ENCODE data around the gene CGAS.

CGAS gene
- 35.7 to 50.3 (median 37.2) reads per million in 3 donors for total RNA-seq

DNA sequence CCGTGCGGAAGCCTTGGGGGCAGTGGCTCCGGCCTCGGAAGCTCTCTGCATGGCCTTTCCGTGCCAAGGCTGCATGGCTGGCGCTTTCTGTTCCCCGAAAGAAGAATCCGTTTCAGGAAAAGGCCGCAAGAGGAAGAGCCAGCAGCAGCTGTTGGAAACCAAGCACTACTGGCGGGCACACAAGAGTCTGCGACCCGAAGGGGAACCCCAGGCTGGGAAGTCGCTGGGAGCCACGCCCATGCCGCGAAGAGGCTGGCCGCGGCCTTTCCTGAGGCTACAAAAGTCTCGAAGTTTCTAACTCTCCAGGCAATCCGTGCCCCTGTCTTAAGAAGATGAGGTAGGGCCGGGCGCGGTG, at the start of gene CGAS:
TSS of gene CGAS (minus strand) at position 191 of the 355 bp plus-strand sequence. CDS start at position 75, 116 bp downstream.
- no peaks in the 10 kb centered on the region for H3K9me3 ChIP-seq (ENCODE audit: control insufficient read depth, low read length)
- H3K36me3 ChIP-seq (ENCODE audit: control insufficient read depth, insufficient read depth, low read length): no peaks in the 10 kb centered on the region
- peak; percentile 69 to 76 (median 70) for DNase-seq
- H3K4me1 ChIP-seq (ENCODE audit: control insufficient read depth, insufficient read depth, low read length, poor library complexity, severe bottlenecking): peaks cover 3% of the 10 kb centered on the region
- H3K4me3 ChIP-seq (ENCODE audit: insufficient read depth, low read depth, low read length, poor library complexity, severe bottlenecking): peak within 1 kb of the TSS; percentile 92
- H3K27me3 ChIP-seq (replicated peaks; ENCODE audit: control insufficient read depth, insufficient read depth, low read length, poor library complexity, severe bottlenecking): no peaks in the 10 kb centered on the region
- peak within 1 kb of the TSS; percentile 88 for H3K27ac ChIP-seq (ENCODE audit: insufficient read depth, low read length, poor library complexity, severe bottlenecking)

DNA sequence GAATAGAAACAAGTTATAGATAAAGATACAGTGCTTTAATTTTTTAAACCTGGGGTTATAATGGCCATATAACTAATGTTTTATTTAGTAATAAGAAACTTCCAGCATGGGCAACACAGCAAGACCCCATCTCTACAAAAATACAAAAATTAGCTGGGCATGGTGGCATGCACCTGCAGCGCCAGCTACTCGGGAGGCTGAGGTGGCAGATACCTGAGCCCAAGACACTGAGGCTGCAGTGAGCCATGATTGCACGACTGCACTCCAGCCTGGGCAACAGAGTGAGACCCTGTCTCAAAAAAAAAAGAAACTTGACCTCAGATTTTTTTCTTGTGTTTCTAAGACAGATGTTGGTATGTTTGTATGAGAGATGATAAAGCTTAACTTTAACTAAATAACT, 45.8 kb upstream of the CGAS start:
- H3K4me3 ChIP-seq (ENCODE audit: insufficient read depth, low read depth, low read length, poor library complexity, severe bottlenecking): no peak overlapping the region
- no peaks in the 10 kb centered on the region for H3K9me3 ChIP-seq (ENCODE audit: control insufficient read depth, low read length)
- H3K36me3 ChIP-seq (ENCODE audit: control insufficient read depth, insufficient read depth, low read length): peaks cover 68% of the 10 kb centered on the region
- no peak for DNase-seq
- no peaks in the 10 kb centered on the region for H3K27me3 ChIP-seq (replicated peaks; ENCODE audit: control insufficient read depth, insufficient read depth, low read length, poor library complexity, severe bottlenecking)
- H3K27ac ChIP-seq (ENCODE audit: insufficient read depth, low read length, poor library complexity, severe bottlenecking): no peak overlapping the region
- H3K4me1 ChIP-seq (ENCODE audit: control insufficient read depth, insufficient read depth, low read length, poor library complexity, severe bottlenecking): no peaks in the 10 kb centered on the region

DNA sequence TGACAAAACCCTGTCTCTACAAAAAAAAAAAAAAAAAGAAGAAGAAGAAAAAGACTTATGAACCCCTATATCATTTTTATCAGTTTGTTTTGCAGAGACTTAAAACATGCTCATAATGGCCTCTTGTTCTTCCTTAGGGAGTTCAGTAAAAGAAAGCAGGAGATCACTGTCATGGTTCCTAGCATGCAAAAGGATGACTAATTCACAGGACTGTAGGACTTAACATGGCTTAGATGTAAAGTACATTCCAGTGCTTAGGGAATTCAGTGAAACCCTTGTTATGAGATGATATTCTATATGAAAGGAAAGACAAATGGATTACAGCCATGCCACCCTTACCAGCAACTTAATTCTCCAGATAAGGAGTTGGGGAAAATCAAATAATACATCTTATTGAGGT, 39.3 kb upstream of the CGAS start:
- no peak overlapping the region for H3K4me3 ChIP-seq (ENCODE audit: insufficient read depth, low read depth, low read length, poor library complexity, severe bottlenecking)
- H3K27ac ChIP-seq (ENCODE audit: insufficient read depth, low read length, poor library complexity, severe bottlenecking): no peak overlapping the region
- no peak for DNase-seq
- no peaks in the 10 kb centered on the region for H3K4me1 ChIP-seq (ENCODE audit: control insufficient read depth, insufficient read depth, low read length, poor library complexity, severe bottlenecking)
- peaks cover 59% of the 10 kb centered on the region for H3K36me3 ChIP-seq (ENCODE audit: control insufficient read depth, insufficient read depth, low read length)
- no peaks in the 10 kb centered on the region for H3K9me3 ChIP-seq (ENCODE audit: control insufficient read depth, low read length)
- H3K27me3 ChIP-seq (replicated peaks; ENCODE audit: control insufficient read depth, insufficient read depth, low read length, poor library complexity, severe bottlenecking): no peaks in the 10 kb centered on the region

DNA sequence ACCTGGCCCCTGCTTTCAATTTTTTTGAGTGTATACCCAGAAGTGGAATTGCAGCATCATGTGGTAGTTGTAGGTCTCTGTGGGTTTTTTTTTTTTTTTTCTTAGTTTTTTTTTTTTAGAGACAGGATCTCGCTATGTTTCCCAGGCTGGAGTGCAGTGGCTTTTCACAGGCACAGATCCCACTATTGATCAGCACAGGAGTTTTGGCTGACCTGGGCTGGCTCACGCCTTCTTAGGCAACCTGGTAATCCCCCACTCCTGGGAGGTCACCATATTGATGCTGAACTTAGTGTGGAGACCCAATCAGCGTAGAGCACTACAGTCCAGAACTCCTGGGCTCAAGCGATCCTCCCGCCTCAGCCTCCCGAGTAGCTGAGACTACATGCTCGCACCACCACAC, 35.4 kb upstream of the CGAS start:
- Histone ChIP-seq H3K27ac (ENCODE audit: insufficient read depth, low read length, poor library complexity, severe bottlenecking) (no peak overlapping the region), H3K4me1 (ENCODE audit: control insufficient read depth, insufficient read depth, low read length, poor library complexity, severe bottlenecking) (no peaks in the 10 kb centered on the region), H3K27me3 (replicated peaks; ENCODE audit: control insufficient read depth, insufficient read depth, low read length, poor library complexity, severe bottlenecking) (no peaks in the 10 kb centered on the region), H3K4me3 (ENCODE audit: insufficient read depth, low read depth, low read length, poor library complexity, severe bottlenecking) (no peak overlapping the region), H3K36me3 (ENCODE audit: control insufficient read depth, insufficient read depth, low read length) (peaks cover 56% of the 10 kb centered on the region), H3K9me3 (ENCODE audit: control insufficient read depth, low read length) (no peaks in the 10 kb centered on the region)
- no peak for DNase-seq

DNA sequence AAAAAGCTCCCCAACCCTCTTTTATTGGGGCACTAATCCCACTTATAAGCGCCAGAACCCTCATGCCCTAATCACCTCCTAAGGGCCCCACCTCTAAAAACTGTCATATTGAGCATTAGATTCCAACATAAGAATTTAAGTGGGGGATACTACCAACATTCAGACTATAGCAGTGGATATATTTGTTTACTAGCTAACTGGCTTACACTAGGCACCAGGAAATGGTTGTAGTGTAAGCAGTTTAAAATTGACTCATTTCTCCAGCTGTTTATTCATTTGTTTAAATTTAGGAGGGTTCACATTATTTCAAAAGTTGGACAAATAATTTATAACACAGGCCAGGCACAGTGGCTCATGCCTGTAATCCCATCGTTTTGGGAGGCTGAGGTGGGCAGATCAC, 32.3 kb upstream of the CGAS start:
- Histone ChIP-seq H3K27ac (ENCODE audit: insufficient read depth, low read length, poor library complexity, severe bottlenecking) (no peak overlapping the region), H3K9me3 (ENCODE audit: control insufficient read depth, low read length) (no peaks in the 10 kb centered on the region), H3K4me1 (ENCODE audit: control insufficient read depth, insufficient read depth, low read length, poor library complexity, severe bottlenecking) (no peaks in the 10 kb centered on the region), H3K27me3 (replicated peaks; ENCODE audit: control insufficient read depth, insufficient read depth, low read length, poor library complexity, severe bottlenecking) (no peaks in the 10 kb centered on the region), H3K36me3 (ENCODE audit: control insufficient read depth, insufficient read depth, low read length) (peaks cover 71% of the 10 kb centered on the region), H3K4me3 (ENCODE audit: insufficient read depth, low read depth, low read length, poor library complexity, severe bottlenecking) (no peak overlapping the region)
- no peak for DNase-seq

DNA sequence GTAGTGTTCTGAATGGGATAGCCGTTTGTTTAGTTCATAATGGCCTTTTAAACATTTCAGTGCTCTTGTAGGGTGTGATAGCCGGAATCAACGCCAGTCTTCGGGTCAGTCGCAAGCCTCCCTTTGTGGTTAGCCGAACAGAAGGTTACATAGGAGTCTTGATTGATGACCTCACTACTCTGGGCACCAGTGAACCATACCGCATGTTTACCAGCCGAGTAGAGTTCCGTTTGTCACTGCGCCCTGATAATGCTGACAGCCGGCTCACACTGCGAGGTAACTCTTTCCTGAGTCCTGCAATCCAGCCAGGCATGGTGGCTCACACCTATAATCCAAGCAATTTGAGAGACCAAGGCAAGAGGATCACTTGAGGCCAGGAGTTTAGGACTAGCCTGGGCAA, 29.9 kb upstream of the CGAS start:
- H3K27me3 ChIP-seq (replicated peaks; ENCODE audit: control insufficient read depth, insufficient read depth, low read length, poor library complexity, severe bottlenecking): no peaks in the 10 kb centered on the region
- H3K4me3 ChIP-seq (ENCODE audit: insufficient read depth, low read depth, low read length, poor library complexity, severe bottlenecking): no peak overlapping the region
- H3K36me3 ChIP-seq (ENCODE audit: control insufficient read depth, insufficient read depth, low read length): peaks cover 61% of the 10 kb centered on the region
- H3K9me3 ChIP-seq (ENCODE audit: control insufficient read depth, low read length): no peaks in the 10 kb centered on the region
- DNase-seq: no peak
- H3K4me1 ChIP-seq (ENCODE audit: control insufficient read depth, insufficient read depth, low read length, poor library complexity, severe bottlenecking): no peaks in the 10 kb centered on the region
- H3K27ac ChIP-seq (ENCODE audit: insufficient read depth, low read length, poor library complexity, severe bottlenecking): no peak overlapping the region

DNA sequence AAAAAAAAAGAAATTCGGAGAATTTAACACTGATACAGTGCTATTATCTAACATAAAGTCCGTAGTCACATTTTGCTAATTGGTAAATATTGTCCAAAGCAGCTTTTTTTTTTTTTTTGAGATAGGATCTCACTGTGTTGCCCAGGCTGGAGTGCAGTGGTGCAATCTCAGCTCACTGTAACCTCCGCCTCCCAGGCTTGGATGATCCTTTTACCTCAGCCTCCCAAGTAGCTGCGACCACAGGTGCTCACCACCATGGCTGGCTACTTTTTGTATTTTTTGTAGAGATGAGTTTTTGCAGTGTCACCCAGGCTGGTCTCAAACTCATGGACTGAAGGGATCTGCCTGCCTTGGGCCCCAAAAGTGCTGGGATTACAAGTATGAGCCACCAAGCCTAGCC, 25.3 kb upstream of the CGAS start:
- Histone ChIP-seq H3K36me3 (ENCODE audit: control insufficient read depth, insufficient read depth, low read length) (peaks cover 67% of the 10 kb centered on the region), H3K4me3 (ENCODE audit: insufficient read depth, low read depth, low read length, poor library complexity, severe bottlenecking) (no peak overlapping the region), H3K4me1 (ENCODE audit: control insufficient read depth, insufficient read depth, low read length, poor library complexity, severe bottlenecking) (no peaks in the 10 kb centered on the region), H3K27me3 (replicated peaks; ENCODE audit: control insufficient read depth, insufficient read depth, low read length, poor library complexity, severe bottlenecking) (no peaks in the 10 kb centered on the region), H3K27ac (ENCODE audit: insufficient read depth, low read length, poor library complexity, severe bottlenecking) (no peak overlapping the region), H3K9me3 (ENCODE audit: control insufficient read depth, low read length) (no peaks in the 10 kb centered on the region)
- DNase-seq: no peak

DNA sequence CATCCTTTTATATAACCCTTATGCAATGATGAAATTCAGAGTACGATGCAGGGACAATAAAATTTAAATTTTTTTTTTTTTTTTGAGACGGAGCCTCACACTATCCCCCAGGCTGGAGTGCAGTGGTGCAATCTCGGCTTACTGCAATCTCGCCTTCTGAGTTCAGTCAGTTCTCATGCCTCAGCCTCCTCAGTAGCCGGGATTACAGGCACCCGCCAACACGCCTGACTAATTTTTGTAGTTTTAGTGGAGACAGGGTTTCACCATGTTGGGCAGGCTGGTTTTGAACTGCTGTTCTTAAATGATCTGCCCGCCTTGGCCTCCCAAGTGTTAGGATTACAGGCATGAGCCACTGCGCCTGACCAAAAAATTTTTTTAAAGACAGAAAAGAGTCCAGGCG, 24.6 kb upstream of the CGAS start:
- no peaks in the 10 kb centered on the region for H3K4me1 ChIP-seq (ENCODE audit: control insufficient read depth, insufficient read depth, low read length, poor library complexity, severe bottlenecking)
- DNase-seq: no peak
- no peaks in the 10 kb centered on the region for H3K27me3 ChIP-seq (replicated peaks; ENCODE audit: control insufficient read depth, insufficient read depth, low read length, poor library complexity, severe bottlenecking)
- H3K36me3 ChIP-seq (ENCODE audit: control insufficient read depth, insufficient read depth, low read length): peaks cover 64% of the 10 kb centered on the region
- no peak overlapping the region for H3K4me3 ChIP-seq (ENCODE audit: insufficient read depth, low read depth, low read length, poor library complexity, severe bottlenecking)
- no peak overlapping the region for H3K27ac ChIP-seq (ENCODE audit: insufficient read depth, low read length, poor library complexity, severe bottlenecking)
- H3K9me3 ChIP-seq (ENCODE audit: control insufficient read depth, low read length): no peaks in the 10 kb centered on the region

DNA sequence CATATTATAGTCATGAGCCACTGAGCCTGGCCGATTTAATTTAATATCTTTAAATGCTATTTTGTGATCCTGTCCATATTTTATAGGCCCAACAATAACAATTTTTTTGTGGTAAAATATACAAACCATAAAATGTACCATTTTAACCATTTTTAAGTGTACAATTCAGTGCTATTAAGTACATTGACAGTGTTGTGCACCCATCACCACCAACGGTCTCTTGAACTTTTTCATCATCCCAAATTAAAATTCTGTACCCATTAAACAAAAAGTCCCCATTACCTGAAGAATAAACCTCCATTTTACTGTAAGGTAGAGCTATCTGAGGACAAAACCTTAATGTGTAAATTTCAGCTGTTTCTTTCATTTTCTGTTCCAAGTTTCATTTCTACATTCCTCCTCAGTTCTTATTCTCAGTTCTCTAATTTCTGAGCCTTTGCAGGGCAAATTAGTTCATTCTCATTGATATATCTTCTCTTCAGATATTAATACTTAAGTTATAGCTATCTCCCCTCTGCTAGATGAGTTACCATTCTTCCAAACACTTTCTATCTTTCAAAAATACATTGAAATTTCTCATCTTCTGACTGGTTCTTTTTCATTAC, 19.7 kb upstream of the CGAS start:
- Histone ChIP-seq H3K4me3 (ENCODE audit: insufficient read depth, low read depth, low read length, poor library complexity, severe bottlenecking) (no peak overlapping the region), H3K27ac (ENCODE audit: insufficient read depth, low read length, poor library complexity, severe bottlenecking) (no peak overlapping the region), H3K36me3 (ENCODE audit: control insufficient read depth, insufficient read depth, low read length) (peaks cover 54% of the 10 kb centered on the region)

DNA sequence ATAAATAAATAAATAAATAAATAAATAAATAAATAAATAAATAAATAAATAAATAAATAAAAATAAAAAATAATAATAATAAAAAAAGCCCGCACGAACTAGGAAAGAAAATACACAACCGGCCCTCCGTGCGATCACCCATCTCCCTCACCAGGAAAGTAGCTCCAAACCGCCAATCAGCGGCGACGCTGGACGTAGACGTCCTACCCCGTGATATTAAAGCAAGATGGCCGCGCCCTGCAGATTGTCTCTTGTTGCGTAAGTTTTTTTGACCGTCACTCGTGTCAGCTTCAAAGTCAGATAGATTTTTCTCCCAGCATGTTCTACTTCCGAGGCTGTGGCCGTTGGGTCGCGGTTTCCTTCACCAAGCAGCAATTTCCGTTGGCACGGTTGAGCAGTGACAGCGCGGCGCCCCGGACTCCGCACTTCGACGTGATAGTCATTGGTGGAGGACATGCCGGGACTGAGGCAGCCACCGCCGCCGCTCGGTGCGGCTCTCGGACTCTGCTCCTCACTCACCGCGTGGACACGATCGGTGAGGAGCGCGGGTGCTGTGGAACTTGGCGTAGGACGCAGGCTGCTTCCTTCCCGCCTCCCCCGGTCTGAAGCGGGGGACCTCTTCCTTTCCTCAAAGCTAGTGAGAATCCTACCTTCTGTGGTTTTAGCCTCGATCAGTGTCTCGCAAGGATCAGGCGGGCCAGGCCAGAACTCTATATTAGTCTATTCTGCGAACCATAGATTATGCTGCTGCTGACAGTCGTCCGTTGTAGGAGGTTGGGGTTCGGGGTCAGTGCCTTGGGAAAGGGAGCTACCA, 9.6 kb upstream of the CGAS start, which contains the start of gene MTO1:
TSS of gene MTO1 (plus strand) at position 201 of the 814 bp plus-strand sequence. CDS start at position 319, 118 bp downstream.
- H3K4me3 ChIP-seq (ENCODE audit: insufficient read depth, low read depth, low read length, poor library complexity, severe bottlenecking): peak within 1 kb of the TSS; percentile 67
- no peaks in the 10 kb centered on the region for H3K9me3 ChIP-seq (ENCODE audit: control insufficient read depth, low read length)
- H3K27ac ChIP-seq (ENCODE audit: insufficient read depth, low read length, poor library complexity, severe bottlenecking): peak within 1 kb of the TSS; percentile 87
- H3K36me3 ChIP-seq (ENCODE audit: control insufficient read depth, insufficient read depth, low read length): peaks cover 9% of the 10 kb centered on the region
- DNase-seq: peak; percentile 74 to 81 (median 78)
- no peaks in the 10 kb centered on the region for H3K4me1 ChIP-seq (ENCODE audit: control insufficient read depth, insufficient read depth, low read length, poor library complexity, severe bottlenecking)
- H3K27me3 ChIP-seq (replicated peaks; ENCODE audit: control insufficient read depth, insufficient read depth, low read length, poor library complexity, severe bottlenecking): no peaks in the 10 kb centered on the region

More for the DNA sequence above, 19.7 kb upstream of the CGAS start:
- no peak for DNase-seq
- Histone ChIP-seq H3K27me3 (replicated peaks; ENCODE audit: control insufficient read depth, insufficient read depth, low read length, poor library complexity, severe bottlenecking) (no peaks in the 10 kb centered on the region), H3K4me1 (ENCODE audit: control insufficient read depth, insufficient read depth, low read length, poor library complexity, severe bottlenecking) (no peaks in the 10 kb centered on the region), H3K9me3 (ENCODE audit: control insufficient read depth, low read length) (no peaks in the 10 kb centered on the region)
